IMR-90 (cell line): ENCODE measurements around the gene UBXN11. TPM values are rescaled to one million over a fixed set of nuclear protein-coding genes. Genes with fewer than 3 reads are reported as not detected.

ENCODE experiments used
- ATAC-seq: fragments of 200-7000 bp; cut with Tn5 transposase; 2 replicates; pipeline ENCODE4 v1.9.1; 2020; ENCODE audit warnings: low read depth, mild to moderate bottlenecking, moderate library complexity
- BruUV-seq: library from RNA; stranded (reverse); fragments of 400-500 nt; replicated peaks from 2 replicates; lab custom pipeline; 2021; lab: Mats Ljungman, UMichigan
- CTCF ChIA-PET: fragments of 300-600 bp; formaldehyde crosslinking; extraction: SDS; loops from one replicate; lab custom pipeline; 2021; ENCODE audit warnings: antibody characterized with exemption; lab: Yijun Ruan, JAX
- POLR2A ChIA-PET: fragments of 300-600 bp; sonication (Branson Sonifier 250); formaldehyde crosslinking; loops from one replicate; lab custom pipeline; 2022; ENCODE audit warnings: antibody characterized with exemption; ENCODE audit not compliant: unreplicated experiment; lab: Charles Lee
- DNase-seq: peaks from one replicate; pipeline ENCODE4 v3.0.0; 2013
- H2AFZ ChIP-seq: replicated peaks from 2 replicates; pipeline ENCODE3; 2013; ENCODE audit warnings: low read length, mild to moderate bottlenecking; ENCODE audit not compliant: poor library complexity
- H2AK5ac ChIP-seq: 2 replicates; pipeline ENCODE4 v1.6.1; 2013; ENCODE audit warnings: low read depth, low read length, inconsistent platforms
- H2AK9ac ChIP-seq: replicated peaks from 2 replicates; pipeline ENCODE3; 2013; ENCODE audit warnings: mild to moderate bottlenecking, low read depth, low read length, moderate library complexity; ENCODE audit not compliant: poor library complexity
- H2BK120ac ChIP-seq: 2 replicates; pipeline ENCODE4 v1.6.1; 2013; ENCODE audit warnings: low read depth, low read length, inconsistent platforms
- H2BK15ac ChIP-seq: 3 replicates; pipeline ENCODE4 v1.6.1; 2013; ENCODE audit warnings: low read depth, low read length, inconsistent platforms
- H2BK20ac ChIP-seq: 2 replicates; pipeline ENCODE4 v1.6.1; 2013; ENCODE audit warnings: low read depth, mild to moderate bottlenecking, inconsistent platforms, low read length, moderate library complexity
- H2BK5ac ChIP-seq: 2 replicates; pipeline ENCODE4 v1.6.1; 2013; ENCODE audit warnings: mild to moderate bottlenecking, low read depth, low read length, inconsistent platforms; ENCODE audit not compliant: poor library complexity, severe bottlenecking
- H3K14ac ChIP-seq: replicated peaks from 2 replicates; pipeline ENCODE4 v1.6.1; 2013; ENCODE audit warnings: low read depth, low read length, inconsistent platforms
- H3K18ac ChIP-seq: 2 replicates; pipeline ENCODE4 v1.6.1; 2013; ENCODE audit warnings: low read depth, low read length, control low read depth
- H3K23ac ChIP-seq: 2 replicates; pipeline ENCODE4 v1.6.1; 2013; ENCODE audit warnings: low read depth, low read length, inconsistent platforms
- H3K27ac ChIP-seq: 2 replicates; pipeline ENCODE4 v1.5.1; 2013; ENCODE audit warnings: mild to moderate bottlenecking, control low read depth, low read length; ENCODE audit not compliant: insufficient read depth
- H3K27me3 ChIP-seq: 2 replicates; pipeline ENCODE4 v1.6.1; 2013; ENCODE audit warnings: low read length; ENCODE audit not compliant: control insufficient read depth, insufficient read depth
- H3K36me3 ChIP-seq: 2 replicates; pipeline ENCODE4 v1.6.1; 2013; ENCODE audit warnings: low read length, mixed read lengths; ENCODE audit not compliant: control insufficient read depth, insufficient read depth
- H3K4ac ChIP-seq: 2 replicates; pipeline ENCODE4 v1.6.1; 2013; ENCODE audit warnings: low read depth, low read length, inconsistent platforms
- H3K4me1 ChIP-seq: 2 replicates; pipeline ENCODE4 v1.6.1; 2013; ENCODE audit warnings: low read length, mixed read lengths; ENCODE audit not compliant: control insufficient read depth, insufficient read depth
- H3K4me2 ChIP-seq: 2 replicates; pipeline ENCODE4 v1.6.1; 2013; ENCODE audit warnings: low read depth, mild to moderate bottlenecking, control low read depth, low read length, moderate library complexity
- H3K4me3 ChIP-seq: 2 replicates; pipeline ENCODE4 v1.5.1; 2013; ENCODE audit warnings: low read depth, mild to moderate bottlenecking, control low read depth, low read length, moderate library complexity; ENCODE audit not compliant: insufficient read depth
- H3K56ac ChIP-seq: 2 replicates; pipeline ENCODE4 v1.6.1; 2013; ENCODE audit warnings: low read length, inconsistent platforms; ENCODE audit not compliant: insufficient read depth; ENCODE audit errors: extremely low read depth
- H3K79me1 ChIP-seq, 2 experiments: 2 replicates each; pipeline ENCODE4 v1.6.1; 2013; ENCODE audit warnings: low read length in 2 of 2, inconsistent platforms in 1 of 2, low read depth in 1 of 2
- H3K9ac ChIP-seq: 2 replicates; pipeline ENCODE4 v1.6.1; 2013; ENCODE audit warnings: low read depth, low read length, control low read depth
- H3K9me1 ChIP-seq: 2 replicates; pipeline ENCODE4 v1.6.1; 2013; ENCODE audit warnings: low read length, inconsistent platforms; ENCODE audit not compliant: insufficient read depth
- H3K9me3 ChIP-seq: 2 replicates; pipeline ENCODE4 v1.6.1; 2013; ENCODE audit warnings: low read length; ENCODE audit not compliant: control insufficient read depth, insufficient read depth
- H4K20me1 ChIP-seq: 2 replicates; pipeline ENCODE4 v1.6.1; 2013; ENCODE audit warnings: low read length, inconsistent platforms; ENCODE audit not compliant: insufficient read depth
- H4K5ac ChIP-seq: 2 replicates; pipeline ENCODE4 v1.6.1; 2013; ENCODE audit warnings: mild to moderate bottlenecking, low read depth, low read length, control low read depth
- H4K8ac ChIP-seq, 2 experiments: 2 replicates each; pipeline ENCODE4 v1.6.1; 2013; ENCODE audit warnings: low read depth in 2 of 2, low read length in 2 of 2, control low read depth in 1 of 2, inconsistent platforms in 1 of 2
- H4K91ac ChIP-seq: 2 replicates; pipeline ENCODE4 v1.6.1; 2013; ENCODE audit warnings: low read depth, low read length, inconsistent platforms; ENCODE audit not compliant: insufficient read depth
- CEBPB ChIP-seq: IDR thresholded peaks from 2 replicates; pipeline ENCODE4 v1.6.1; 2012; ENCODE audit warnings: low read depth, low read length, improper control_type of control experiment
- CHD1 ChIP-seq: IDR thresholded peaks from 2 replicates; pipeline ENCODE4 v1.6.1; 2012; ENCODE audit warnings: low read depth, low read length, improper control_type of control experiment
- CTCF ChIP-seq: conservative IDR thresholded peaks from 2 replicates; pipeline ENCODE4 v1.5.1; 2012; ENCODE audit warnings: mild to moderate bottlenecking, low read depth, low read length, improper control_type of control experiment
- FOS ChIP-seq: fragments of 150-350 bp; IDR thresholded peaks from 2 replicates; pipeline ENCODE4 v1.6.1; 2016; ENCODE audit warnings: low read depth, low read length
- MAZ ChIP-seq: IDR thresholded peaks from 2 replicates; pipeline ENCODE4 v1.6.1; 2012; ENCODE audit warnings: low read depth, mild to moderate bottlenecking, low read length, improper control_type of control experiment, moderate library complexity, borderline replicate concordance
- MXI1 ChIP-seq: IDR thresholded peaks from 2 replicates; pipeline ENCODE4 v1.6.1; 2012; ENCODE audit warnings: low read depth, mild to moderate bottlenecking, low read length, moderate library complexity, borderline replicate concordance
- POLR2A ChIP-seq: IDR thresholded peaks from 2 replicates; pipeline ENCODE4 v1.6.1; 2012; ENCODE audit warnings: mild to moderate bottlenecking, low read depth, low read length
- USF2 ChIP-seq: fragments of 150-350 bp; IDR thresholded peaks from 2 replicates; pipeline ENCODE4 v1.6.1; 2017; ENCODE audit warnings: mild to moderate bottlenecking, antibody characterized with exemption, low read length, low read depth
- WGBS, 2 experiments: methylation state at CpG; one replicate each; pipeline versions ENCODE4 v1.1.5 to v1.1.7; 2013; ENCODE audit warnings: missing lambda C conversion rate in 2 of 2; ENCODE audit not compliant: insufficient read length in 1 of 2; ENCODE audit errors: extremely low coverage in 2 of 2; 5-methylcytosine and 5-hydroxymethylcytosine counted together
- dilution Hi-C: fragments of 300-500 bp; cut with HindIII; formaldehyde crosslinking; loops from one replicate; pipeline ENCODE4 v1.14.3; 2018; ENCODE audit warnings: low sequenced_read_pairs; ENCODE audit not compliant: unreplicated experiment
- in situ Hi-C: fragments of 300-500 bp; cut with MboI; formaldehyde crosslinking; loops from 3 replicates; pipeline ENCODE4 v1.14.3; 2019; ENCODE audit warnings: low sequenced_read_pairs, inconsistent platforms, mixed read lengths
- intact Hi-C: fragments of 100-400 bp; cut with micrococcal nuclease; formaldehyde crosslinking; loops from 2 replicates; pipeline ENCODE4 v1.10.0; 2022
- polyA plus RNA-seq, 3 experiments: library from polyadenylated mRNA; depleted of rRNA; stranded (reverse); fragments of >200 nt; gene quantifications; 2 replicates each; pipeline ENCODE4 v1.2.3, GENCODE V29; 2012; ENCODE audit warnings: low replicate concordance in 1 of 3
- total RNA-seq: library from RNA; depleted of rRNA; stranded (reverse); fragments of >200 nt; gene quantifications from 2 replicates; pipeline ENCODE4 v1.2.3, GENCODE V29; 2012
- TF ChIP-seq, protein P1 (sequence below): fragments of 150-350 bp; IDR thresholded peaks from 2 replicates; pipeline ENCODE4 v1.6.1; 2016; ENCODE audit warnings: low read depth, mild to moderate bottlenecking, low read length, moderate library complexity, borderline replicate concordance

UBXN11 gene
- total and polyA plus RNA-seq, 2 of the 4 experiments (the other 2 are of a cell fraction), result 5.2 to 17.0 TPM

GRCh38 chr1:26302733-26303405 lies 3.6 kb downstream of the UBXN11 start:
- Histone ChIP-seq H2AK5ac (peak overlapping the region; percentile 78), H4K91ac (peak overlapping the region; percentile 87), H3K14ac (peak overlapping the region; percentile 81), H3K18ac (peak overlapping the region; percentile 33; the same call in 1 of the 2 replicates), H3K27ac (peak overlapping the region; percentile 42), H2AK9ac (peak overlapping the region; percentile 68), H2BK20ac (peak overlapping the region; percentile 82), H3K4me1 (peaks cover 17% of the 10 kb centered on the region), H3K9me3 (no peaks in the 10 kb centered on the region), H2AFZ (peak overlapping the region; percentile 93), H3K4ac (peak overlapping the region; percentile 86), H4K8ac (peak overlapping the region; percentile 45 to 91), H3K79me1 (peaks cover 12 to 48% of the 10 kb centered on the region in 2 experiments; a peak in 3 of 4 replicates), H3K36me3 (no peaks in the 10 kb centered on the region), H3K4me3 (no peak overlapping the region), H3K9me1 (peaks cover 25% of the 10 kb centered on the region), H3K9ac (no peak overlapping the region), H2BK5ac (peak overlapping the region; percentile 42), H2BK120ac (peak overlapping the region; percentile 92), H4K20me1 (no peaks in the 10 kb centered on the region), H4K5ac (peak overlapping the region; percentile 23; the same call in 1 of the 2 replicates), H3K4me2 (0 out of 2 replicates have a peak overlapping the region, but pooled peaks have one; percentile 2), H3K23ac (peak overlapping the region; percentile 89; the same call in 1 of the 2 replicates), H2BK15ac (peak overlapping the region; percentile 1; the same call in 1 of the 3 replicates), H3K56ac (peak overlapping the region; percentile 5), H3K27me3 (no peaks in the 10 kb centered on the region)
- dilution Hi-C loops (no loop called here), intact Hi-C loops (no loop called here), in situ Hi-C loops (no loop called here)
- ChIA-PET CTCF (no interaction called here), POLR2A (no interaction called here)
- DNase-seq, result peak; percentile 88
- TF ChIP-seq CEBPB (no peak), CHD1 (no peak), USF2 (no peak), CTCF (no peak), FOS (peak; percentile 54; the same call in 1 of the 2 replicates), MXI1 (no peak), MAZ (peak; percentile 19; the same call in 1 of the 2 replicates), POLR2A (no peak)
- TF ChIP-seq, protein P1, sequence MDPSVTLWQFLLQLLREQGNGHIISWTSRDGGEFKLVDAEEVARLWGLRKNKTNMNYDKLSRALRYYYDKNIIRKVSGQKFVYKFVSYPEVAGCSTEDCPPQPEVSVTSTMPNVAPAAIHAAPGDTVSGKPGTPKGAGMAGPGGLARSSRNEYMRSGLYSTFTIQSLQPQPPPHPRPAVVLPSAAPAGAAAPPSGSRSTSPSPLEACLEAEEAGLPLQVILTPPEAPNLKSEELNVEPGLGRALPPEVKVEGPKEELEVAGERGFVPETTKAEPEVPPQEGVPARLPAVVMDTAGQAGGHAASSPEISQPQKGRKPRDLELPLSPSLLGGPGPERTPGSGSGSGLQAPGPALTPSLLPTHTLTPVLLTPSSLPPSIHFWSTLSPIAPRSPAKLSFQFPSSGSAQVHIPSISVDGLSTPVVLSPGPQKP, result no peak
- ATAC-seq, result peak; percentile 31
- BruUV-seq, result no TSS peak
- WGBS, 2 experiments, result no CpG with 5 or more reads among the region's 8 CpGs
